ENCODE measurements around the gene AVP. TPM values are rescaled to one million over a fixed set of nuclear protein-coding genes. Genes with fewer than 3 reads are reported as not detected.

AVP gene
- polyA plus RNA-seq, 2 of the 4 experiments (the other 2 are of a cell fraction) = not detected

DNA sequence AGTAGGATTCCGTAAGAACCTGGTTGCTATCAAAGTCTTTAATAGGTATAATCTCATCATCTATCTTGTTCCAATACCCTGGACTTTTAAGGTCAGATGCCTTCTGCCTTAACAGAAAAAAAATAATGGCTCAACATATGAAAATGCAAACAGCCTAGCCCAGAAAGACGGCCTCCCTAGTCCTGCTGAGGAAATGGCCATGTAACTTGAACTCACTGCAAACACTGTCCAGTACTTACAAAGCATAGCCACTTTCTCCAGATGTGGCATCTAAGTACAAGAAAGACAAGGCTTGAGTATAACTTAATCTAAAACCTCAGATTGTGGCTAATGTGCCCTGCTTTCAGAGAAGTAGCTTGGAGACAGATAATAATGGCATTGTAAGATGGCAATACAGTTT, 48.6 kb upstream of the AVP start:
- peak overlapping the region in 1 of 2 experiments; percentile 23; a peak in 2 of 6 replicates for H3K27ac ChIP-seq
- ChIA-PET CTCF (no interaction called here), POLR2A (no interaction called here)
- DNase-seq (ENCODE audit: low read depth in 1 of 2, low spot score in 1 of 2) (peak in 1 of 2 experiments; percentile 13), ATAC-seq (peak in 1 of 2 experiments; percentile 39; a peak in 2 of 6 replicates), FAIRE-seq (no peak)
- no peak overlapping the region for H3K4me3 ChIP-seq
- 69% methylated on average over 2 of the region's 2 CpGs for WGBS (ENCODE audit: missing lambda C conversion rate)
- peaks cover 42% of the 10 kb centered on the region for H3K4me1 ChIP-seq
- TF ChIP-seq RFX5 (IDR thresholded peaks at IDR 0.05) = no peak
- TF ChIP-seq, protein P1, sequence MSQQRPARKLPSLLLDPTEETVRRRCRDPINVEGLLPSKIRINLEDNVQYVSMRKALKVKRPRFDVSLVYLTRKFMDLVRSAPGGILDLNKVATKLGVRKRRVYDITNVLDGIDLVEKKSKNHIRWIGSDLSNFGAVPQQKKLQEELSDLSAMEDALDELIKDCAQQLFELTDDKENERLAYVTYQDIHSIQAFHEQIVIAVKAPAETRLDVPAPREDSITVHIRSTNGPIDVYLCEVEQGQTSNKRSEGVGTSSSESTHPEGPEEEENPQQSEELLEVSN (IDR thresholded peaks at IDR 0.05; ENCODE audit: borderline replicate concordance, low read depth) = no peak
- H3K4me2 ChIP-seq = no peak overlapping the region
- no peaks in the 10 kb centered on the region for H3K9me3 ChIP-seq

GRCh38 chr20:3130051-3130600, 45.6 kb upstream of the AVP start:
- ATAC-seq (no peak), DNase-seq (ENCODE audit: low read depth in 1 of 2, low spot score in 1 of 2) (no peak), FAIRE-seq (no peak)
- TF ChIP-seq ZC3H11A (IDR thresholded peaks at IDR 0.05) (peak; percentile 97), EHF (CRISPR knock-in tag; IDR thresholded peaks at IDR 0.05) (no peak), CHD2 (IDR thresholded peaks at IDR 0.05; ENCODE audit: low read length, partially characterized antibody) (no peak), EHMT2 (IDR thresholded peaks at IDR 0.05; ENCODE audit: low read depth) (no peak)
- Histone ChIP-seq H3K4me1 (peaks cover 61% of the 10 kb centered on the region), H3K4me2 (no peak overlapping the region), H3K27ac (no peak overlapping the region), H3K4me3 (no peak overlapping the region), H3K9me3 (0 out of 3 replicates have a peak, but pooled peaks cover 2% of the 10 kb centered on the region)
- POLR2A ChIA-PET = interaction anchor here (1.1 kb wide), 1 partner anchor 29 kb away, joined by 3 read pairs; no protein-coding TSS in a partner anchor
- WGBS (ENCODE audit: missing lambda C conversion rate) = 88% methylated on average over 2 of the region's 2 CpGs
- CTCF ChIA-PET = interaction anchor here (0.6 to 1.8 kb wide), 9 partner anchors 9 to 186 kb away, joined by 3 to 5 read pairs (median 3); no protein-coding TSS in a partner anchor

- FAIRE-seq (no peak), DNase-seq (ENCODE audit: low read depth in 1 of 2, low spot score in 1 of 2) (no peak), ATAC-seq (peak; percentile 18 to 34; a peak in 2 of 6 replicates)
- H3K27ac ChIP-seq = peak overlapping the region; percentile 83 to 88; a peak in 3 of 6 replicates
- TF ChIP-seq, protein P2, sequence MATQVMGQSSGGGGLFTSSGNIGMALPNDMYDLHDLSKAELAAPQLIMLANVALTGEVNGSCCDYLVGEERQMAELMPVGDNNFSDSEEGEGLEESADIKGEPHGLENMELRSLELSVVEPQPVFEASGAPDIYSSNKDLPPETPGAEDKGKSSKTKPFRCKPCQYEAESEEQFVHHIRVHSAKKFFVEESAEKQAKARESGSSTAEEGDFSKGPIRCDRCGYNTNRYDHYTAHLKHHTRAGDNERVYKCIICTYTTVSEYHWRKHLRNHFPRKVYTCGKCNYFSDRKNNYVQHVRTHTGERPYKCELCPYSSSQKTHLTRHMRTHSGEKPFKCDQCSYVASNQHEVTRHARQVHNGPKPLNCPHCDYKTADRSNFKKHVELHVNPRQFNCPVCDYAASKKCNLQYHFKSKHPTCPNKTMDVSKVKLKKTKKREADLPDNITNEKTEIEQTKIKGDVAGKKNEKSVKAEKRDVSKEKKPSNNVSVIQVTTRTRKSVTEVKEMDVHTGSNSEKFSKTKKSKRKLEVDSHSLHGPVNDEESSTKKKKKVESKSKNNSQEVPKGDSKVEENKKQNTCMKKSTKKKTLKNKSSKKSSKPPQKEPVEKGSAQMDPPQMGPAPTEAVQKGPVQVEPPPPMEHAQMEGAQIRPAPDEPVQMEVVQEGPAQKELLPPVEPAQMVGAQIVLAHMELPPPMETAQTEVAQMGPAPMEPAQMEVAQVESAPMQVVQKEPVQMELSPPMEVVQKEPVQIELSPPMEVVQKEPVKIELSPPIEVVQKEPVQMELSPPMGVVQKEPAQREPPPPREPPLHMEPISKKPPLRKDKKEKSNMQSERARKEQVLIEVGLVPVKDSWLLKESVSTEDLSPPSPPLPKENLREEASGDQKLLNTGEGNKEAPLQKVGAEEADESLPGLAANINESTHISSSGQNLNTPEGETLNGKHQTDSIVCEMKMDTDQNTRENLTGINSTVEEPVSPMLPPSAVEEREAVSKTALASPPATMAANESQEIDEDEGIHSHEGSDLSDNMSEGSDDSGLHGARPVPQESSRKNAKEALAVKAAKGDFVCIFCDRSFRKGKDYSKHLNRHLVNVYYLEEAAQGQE (IDR thresholded peaks at IDR 0.05) = no peak
- TF ChIP-seq RARB (CRISPR knock-in tag; IDR thresholded peaks at IDR 0.05) (no peak), HOXB13 (CRISPR knock-in tag; IDR thresholded peaks at IDR 0.05; ENCODE audit: low read depth) (no peak), POLR2A (IDR thresholded peaks at IDR 0.05; ENCODE audit: low read length) (no peak), SMC3 (IDR thresholded peaks at IDR 0.05) (no peak), SREBF2 (IDR thresholded peaks at IDR 0.05) (no peak), HOXB5 (CRISPR knock-in tag; IDR thresholded peaks at IDR 0.05) (no peak)
- H3K9me3 ChIP-seq = 0 out of 3 replicates have a peak, but pooled peaks cover 3% of the 10 kb centered on the region
- CTCF ChIA-PET = interaction anchor here (0.7 to 1.8 kb wide), 10 partner anchors 8 to 483 kb away, joined by 3 to 5 read pairs (median 3); no protein-coding TSS in a partner anchor
- 91% methylated on average over 4 of the region's 4 CpGs for WGBS (ENCODE audit: missing lambda C conversion rate)
- POLR2A ChIA-PET = interaction anchor here (1.1 kb wide), 1 partner anchor 30 kb away, joined by 3 read pairs; no protein-coding TSS in a partner anchor
- H3K4me2 ChIP-seq = no peak overlapping the region
- peaks cover 63% of the 10 kb centered on the region for H3K4me1 ChIP-seq
- no peak overlapping the region for H3K4me3 ChIP-seq
These were observed 44.6 kb upstream of the AVP start for GRCh38 chr20:3129094-3129493.

DNA sequence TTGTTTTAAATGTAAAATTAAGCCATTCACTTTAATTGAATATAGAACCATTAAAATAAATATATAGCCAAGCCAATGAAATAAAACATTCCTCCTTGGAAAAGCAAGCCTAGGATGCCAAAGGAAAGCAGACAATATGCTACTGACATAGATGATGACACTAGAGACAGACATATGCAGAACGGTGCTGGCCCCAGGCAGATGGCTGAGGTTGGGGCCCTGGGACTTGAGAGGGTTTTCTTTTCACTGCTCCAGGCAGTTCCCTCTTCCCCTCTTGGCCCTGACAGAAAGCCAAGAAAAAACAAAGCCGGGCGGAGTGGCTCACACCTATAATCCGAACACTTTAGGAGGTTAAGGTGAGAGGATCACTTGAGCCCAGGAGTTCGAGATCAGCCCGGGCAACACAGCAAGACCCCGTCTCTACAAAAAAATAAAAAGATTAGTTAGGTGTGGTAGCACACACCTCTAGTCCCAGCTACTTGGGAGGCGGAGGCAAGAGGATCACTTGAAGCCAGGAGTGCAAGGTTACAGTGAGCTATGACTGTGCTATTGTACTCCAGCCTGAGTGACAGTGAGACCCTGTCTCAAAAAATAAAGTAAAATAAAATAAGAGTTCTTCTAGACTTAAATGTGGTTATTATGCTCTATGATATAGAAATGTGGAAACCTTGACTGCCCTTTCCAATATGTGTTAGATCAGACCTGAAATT, 43.9 kb upstream of the AVP start:
- no peak for FAIRE-seq
- Histone ChIP-seq H3K4me2 (no peak overlapping the region), H3K9me3 (0 out of 3 replicates have a peak, but pooled peaks cover 3% of the 10 kb centered on the region), H3K27ac (peak overlapping the region; percentile 83 to 88; a peak in 5 of 6 replicates), H3K4me3 (no peak overlapping the region), H3K4me1 (peaks cover 63% of the 10 kb centered on the region)
- POLR2A ChIA-PET = no interaction called here
- 80% methylated on average over 8 of the region's 8 CpGs for WGBS (ENCODE audit: missing lambda C conversion rate)
- TF ChIP-seq MAFK (IDR thresholded peaks at IDR 0.05; ENCODE audit: partially characterized antibody) (no peak), RCOR1 (IDR thresholded peaks at IDR 0.05; ENCODE audit: low read depth, low read length) (no peak), JUNB (IDR thresholded peaks at IDR 0.05) (no peak), SREBF2 (IDR thresholded peaks at IDR 0.05) (no peak), NR3C1 (IDR thresholded peaks at IDR 0.05) (no peak), ELK1 (IDR thresholded peaks at IDR 0.05; ENCODE audit: low read depth, low read length) (no peak), SMC3 (IDR thresholded peaks at IDR 0.05) (no peak), POLR2A (IDR thresholded peaks at IDR 0.05; ENCODE audit: low read length) (no peak)
- TF ChIP-seq, protein P2 (IDR thresholded peaks at IDR 0.05) = no peak
- peak in 1 of 2 experiments; percentile 33; a peak in 4 of 6 replicates for ATAC-seq
- DNase-seq (ENCODE audit: low read depth in 1 of 2, low spot score in 1 of 2) = no peak
- CTCF ChIA-PET = interaction anchor here (0.7 to 1.5 kb wide), 6 partner anchors 8 to 484 kb away, joined by 3 to 4 read pairs (median 3); no protein-coding TSS in a partner anchor

Measured in A549 (cell line).